ENCODE results near the gene TMEM88.
A peak's percentile ranks its signal among the peaks of the same experiment; 100 is the strongest.

TMEM88 gene

DNA sequence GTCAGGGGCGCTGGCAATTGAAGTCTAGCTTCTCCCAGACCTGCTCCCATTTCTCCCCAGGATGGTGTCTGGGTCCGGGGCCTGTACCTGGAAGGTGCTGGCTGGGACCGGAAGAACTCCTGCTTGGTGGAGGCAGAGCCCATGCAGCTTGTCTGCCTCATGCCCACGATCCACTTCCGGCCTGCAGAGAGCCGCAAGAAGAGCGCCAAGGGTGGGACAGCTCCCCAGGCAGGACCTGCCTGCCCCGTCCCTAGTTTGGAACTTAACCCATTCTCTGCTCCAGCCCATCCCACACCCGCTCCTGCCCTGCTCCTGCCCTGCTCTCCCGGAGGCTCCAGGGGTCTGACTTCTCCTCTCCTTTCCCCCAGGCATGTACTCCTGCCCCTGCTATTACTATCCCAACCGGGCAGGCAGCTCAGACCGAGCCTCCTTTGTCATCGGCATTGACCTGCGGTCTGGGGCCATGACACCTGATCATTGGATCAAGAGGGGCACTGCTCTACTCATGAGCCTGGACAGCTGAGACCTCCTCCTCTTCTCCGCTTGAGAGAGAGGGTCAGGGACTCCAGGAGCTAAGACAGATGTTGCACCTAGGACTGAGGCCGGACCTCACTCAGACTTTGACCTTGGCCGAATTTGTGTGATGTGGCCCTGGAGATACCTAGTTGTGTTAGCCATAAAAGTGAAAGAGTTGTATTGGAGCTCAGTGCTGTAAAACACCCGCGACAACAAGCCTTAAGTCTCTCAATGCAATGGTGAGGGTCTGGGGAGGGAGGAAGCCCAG is 21.7 kb upstream of the TMEM88 start:
- DNase-seq: no peak

DNA sequence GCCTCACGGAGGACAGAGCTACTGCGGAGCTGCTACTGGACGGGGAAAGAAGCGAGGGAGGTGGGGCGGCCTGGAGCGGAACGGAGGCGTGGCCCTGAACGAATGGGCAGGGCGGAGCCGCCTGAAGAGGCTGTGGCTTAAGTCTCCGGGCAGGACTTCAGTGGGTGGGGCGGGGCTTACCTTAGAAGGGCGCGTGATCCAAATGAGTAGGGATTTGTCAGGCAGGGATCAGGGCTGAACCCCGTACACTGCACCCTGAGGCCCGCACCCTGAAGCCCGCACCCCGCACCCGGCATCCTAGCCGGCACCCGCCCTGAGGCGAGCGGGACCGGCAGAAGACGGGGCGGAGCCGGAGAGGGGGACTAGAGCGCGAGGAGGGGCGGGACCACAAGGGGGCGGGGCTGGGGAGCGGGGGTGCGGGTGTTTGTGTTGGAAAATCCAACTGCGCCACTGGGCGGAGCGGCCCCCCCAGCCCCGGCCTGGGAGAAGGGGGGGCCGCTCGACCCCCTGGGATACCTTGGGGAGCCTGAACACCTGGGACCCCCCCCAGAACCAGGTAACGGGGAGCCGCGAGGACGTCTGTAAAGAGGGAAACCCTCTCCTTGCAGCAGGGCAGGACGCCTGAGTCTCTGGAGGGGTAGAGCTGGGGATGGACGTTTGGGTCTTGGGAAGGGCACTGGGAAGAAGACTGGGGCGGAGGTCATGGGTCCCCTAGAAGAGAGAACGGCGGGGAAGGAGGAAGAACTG is 20.9 kb upstream of the TMEM88 start, which contains the start of gene KDM6B:
Gene KDM6B (plus strand): TSS at position 423 of the 747 bp plus-strand sequence. CDS start 11,338 bp downstream, outside the sequence.
- DNase-seq: peak; percentile 91 to 92

DNA sequence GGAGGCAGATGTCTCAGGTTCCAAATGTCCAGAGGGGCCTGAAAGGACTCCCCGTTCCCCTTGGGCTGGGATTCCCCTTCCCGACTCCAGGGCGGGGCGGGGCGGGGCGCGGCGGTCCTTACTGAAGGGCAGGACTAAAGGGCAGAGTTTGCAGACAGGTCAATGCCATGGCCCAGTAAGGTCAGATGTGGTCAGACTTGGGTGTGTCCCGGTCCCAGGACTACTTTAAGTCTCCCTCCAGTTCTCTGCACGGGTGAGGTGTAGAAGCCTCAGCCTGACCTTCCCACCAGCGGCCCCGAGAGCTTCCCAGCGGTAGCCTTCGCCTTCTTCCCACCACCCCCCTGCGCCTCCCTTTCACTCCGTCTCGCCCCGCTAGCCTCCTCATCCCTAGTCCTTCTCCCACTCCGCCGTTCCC is 20.3 kb upstream of the TMEM88 start:
- DNase-seq: peak; percentile 84 to 91

DNA sequence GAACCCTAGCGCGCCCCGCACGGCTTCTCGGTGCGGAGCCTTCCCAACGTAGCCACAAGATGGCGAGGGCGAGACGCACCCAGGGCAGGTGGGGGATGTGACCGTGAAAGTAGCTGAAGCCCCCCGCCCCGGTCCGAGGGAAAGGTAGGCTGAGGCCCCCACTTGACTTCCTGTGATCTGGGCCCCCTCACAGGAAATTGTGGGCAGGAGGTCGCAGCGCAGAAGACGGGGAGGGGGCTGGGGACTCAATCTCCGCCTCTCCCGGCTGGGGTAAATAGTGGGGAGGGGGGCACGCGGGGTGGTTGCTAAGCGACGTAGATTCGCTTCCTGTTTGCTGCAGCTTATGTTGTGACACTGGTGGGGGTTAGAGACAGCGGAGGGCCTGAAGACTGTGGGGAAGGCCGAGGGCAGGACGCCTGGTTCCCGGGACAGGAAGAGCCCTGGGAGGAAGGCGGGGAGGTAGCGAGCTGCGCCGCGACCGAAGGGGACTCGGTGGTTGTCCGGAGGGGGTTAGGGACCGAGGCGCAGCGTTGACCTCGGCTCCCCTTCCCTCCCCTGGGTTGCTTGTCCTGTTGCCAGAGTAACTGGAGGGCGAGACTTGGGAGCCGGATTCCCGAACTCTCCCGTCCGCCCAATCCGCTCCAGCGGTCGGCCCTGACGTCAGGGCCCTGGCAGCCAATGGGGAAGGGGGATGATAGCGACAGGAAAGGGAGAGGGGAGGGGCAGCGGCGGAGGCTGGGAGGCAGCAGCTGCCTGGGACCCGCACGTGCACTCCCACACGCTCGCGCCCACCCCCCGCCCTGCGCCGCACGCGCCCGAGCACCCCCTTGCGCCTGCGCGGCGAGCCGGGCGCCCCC is 19.7 kb upstream of the TMEM88 start:
- peak; percentile 90 to 93 for DNase-seq

DNA sequence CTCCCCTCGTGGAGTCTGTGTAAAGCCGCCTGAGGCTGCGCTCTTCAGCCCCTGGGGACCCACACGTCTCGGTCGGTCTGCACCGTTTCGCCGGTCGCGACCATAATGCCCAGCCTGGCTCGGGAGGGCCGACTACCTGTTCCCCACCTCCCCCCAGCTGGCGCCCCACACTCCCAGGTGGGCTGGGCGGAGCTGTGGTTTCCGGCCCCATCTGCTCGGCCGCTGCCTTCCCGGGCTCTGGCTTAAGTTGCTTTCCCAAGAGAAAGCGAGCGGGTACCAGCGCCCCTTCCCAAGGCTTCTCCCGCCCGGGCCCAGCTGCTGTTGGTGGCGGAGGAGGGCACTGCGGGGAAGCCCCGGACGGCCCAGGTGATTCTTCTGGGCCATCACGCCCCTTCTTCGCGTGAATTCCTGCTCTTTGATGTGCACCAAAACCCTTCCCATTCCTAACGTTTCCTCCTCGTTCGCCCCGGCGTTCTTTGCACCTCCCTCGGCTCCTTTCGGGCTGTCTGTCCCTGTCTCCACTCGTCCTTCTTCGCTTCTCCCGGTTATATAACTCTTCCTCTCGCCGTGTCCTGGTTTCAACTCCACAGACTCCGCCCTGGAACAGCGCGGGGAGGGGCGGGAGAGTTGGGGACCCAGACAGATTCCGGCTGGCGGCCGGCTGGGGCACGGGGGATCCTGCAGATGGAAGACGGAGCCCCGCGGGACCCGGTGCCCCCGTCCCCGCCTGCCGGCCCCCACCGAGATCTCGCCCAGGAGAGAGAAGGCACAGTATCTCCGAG is 18.9 kb upstream of the TMEM88 start:
- peak in 1 of 2 donors; percentile 36 for DNase-seq

DNA sequence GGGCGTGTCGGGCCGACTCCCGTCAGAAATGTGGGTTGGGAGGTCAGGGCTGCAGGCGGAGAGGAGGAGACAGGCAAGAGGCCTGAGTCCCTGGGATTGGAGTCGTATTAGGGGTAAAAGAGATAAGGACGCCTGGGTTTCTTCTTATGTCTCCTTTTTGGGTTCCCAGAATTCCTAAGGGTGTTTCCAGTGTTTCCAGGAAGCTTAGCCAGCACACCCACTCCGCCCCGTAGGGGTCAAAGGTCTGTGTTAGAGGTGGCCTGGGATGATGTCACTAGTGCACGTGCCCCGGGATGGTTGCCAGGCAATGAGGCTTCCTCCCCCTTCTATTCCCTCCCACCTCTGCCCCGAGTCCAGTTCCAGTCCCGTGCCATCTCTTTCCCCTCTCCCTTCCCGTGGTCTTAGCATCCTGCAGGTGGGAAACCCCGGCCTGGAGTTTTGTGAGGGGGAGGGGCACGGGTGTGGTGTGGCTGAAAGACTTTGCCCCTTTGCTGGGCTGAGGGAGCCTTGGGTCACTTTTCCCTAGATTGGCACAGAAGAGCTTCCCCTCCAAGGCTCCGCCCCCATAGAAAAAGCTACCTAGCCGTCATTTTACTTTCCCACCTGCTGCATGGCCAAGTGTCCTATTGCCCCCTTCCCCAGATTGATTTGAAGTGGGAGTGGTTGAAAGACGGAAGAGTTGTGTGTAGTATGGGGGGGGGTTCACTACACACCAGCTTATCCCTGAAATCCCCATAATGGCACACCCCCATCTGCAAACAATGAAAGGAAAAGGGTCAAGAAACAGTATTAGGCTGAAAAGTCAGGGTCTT is 18.1 kb upstream of the TMEM88 start:
- DNase-seq: peak; percentile 91

DNA sequence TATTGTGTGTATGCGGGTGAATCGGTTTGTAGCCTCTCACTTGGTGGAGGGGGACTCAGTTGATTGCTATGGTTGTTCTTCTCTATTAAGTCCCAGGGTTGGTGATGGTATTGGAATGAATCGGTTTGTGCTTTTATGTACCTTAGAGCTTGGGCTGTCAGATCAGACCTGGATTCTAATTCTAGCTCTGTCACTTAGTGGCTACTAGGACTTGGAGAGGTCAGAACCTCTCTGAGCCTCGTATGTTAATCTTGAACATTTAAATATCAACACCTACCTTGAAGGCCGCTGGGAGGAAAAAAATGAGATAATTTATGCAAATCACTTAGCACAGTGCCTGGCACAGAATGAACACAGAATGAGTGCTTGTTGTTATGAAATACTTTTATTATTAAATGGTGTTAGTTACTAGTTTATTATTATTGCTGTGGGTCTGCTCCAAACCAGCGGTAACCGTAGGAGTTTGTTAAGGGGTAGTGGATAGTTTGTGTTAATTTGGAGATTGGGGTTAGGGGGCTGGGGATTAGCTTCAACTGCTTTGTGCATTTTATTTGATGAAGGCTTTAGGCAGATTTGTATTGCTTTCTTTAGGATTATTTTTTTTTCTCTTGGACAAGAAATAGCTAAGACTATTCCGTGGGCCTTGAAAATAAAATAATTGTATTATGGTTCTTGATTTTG is 17.3 kb upstream of the TMEM88 start:
- peak; percentile 65 to 70 for DNase-seq

DNA sequence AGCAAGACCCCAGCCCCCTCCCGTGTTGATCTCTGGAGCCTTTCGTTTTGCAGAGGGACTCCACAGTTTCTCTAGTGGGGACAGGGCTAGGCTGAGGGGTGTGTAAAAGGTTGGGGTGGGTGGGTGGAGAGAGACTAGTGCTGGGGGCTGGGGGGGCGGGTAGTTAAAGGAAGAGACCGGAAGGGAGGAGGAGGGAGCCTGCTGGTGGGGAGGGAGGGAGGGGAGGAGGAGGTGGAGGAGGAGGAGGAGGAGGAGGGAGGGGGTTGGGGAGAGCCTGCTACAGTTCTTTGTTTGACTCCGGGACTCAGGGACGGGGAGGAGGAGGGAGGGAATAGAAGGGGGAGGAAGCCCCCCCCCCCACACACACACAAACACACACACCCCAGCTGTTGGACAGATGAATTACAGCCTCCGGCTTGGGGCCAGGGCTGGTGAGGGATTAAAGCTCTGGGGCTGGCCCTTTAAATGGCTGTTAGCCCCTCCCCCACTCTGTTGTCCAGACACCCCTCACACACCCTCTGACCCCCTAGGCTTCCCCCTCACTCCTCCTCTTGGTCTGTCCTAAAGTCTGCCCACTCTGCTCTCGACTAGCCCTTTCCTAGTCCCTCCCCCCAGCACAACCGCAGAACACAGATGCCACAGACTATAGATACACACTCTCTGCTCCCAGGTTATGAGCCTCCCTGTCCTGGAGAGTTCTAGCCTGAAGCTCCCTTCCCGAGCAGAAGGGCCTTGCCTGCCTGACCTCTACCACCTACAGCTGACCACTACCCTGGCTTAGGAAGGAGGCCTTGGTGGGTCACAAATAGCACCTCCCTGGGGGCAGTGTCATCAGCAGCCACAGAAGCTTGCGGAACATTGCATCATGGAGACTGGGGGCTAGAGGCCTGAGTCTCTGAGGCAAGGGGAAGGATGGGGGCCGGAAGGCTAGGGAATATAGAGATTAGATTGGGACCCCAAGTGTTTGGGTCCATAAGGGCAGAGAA is 16.5 kb upstream of the TMEM88 start:
- peak; percentile 17 to 23 for DNase-seq

DNA sequence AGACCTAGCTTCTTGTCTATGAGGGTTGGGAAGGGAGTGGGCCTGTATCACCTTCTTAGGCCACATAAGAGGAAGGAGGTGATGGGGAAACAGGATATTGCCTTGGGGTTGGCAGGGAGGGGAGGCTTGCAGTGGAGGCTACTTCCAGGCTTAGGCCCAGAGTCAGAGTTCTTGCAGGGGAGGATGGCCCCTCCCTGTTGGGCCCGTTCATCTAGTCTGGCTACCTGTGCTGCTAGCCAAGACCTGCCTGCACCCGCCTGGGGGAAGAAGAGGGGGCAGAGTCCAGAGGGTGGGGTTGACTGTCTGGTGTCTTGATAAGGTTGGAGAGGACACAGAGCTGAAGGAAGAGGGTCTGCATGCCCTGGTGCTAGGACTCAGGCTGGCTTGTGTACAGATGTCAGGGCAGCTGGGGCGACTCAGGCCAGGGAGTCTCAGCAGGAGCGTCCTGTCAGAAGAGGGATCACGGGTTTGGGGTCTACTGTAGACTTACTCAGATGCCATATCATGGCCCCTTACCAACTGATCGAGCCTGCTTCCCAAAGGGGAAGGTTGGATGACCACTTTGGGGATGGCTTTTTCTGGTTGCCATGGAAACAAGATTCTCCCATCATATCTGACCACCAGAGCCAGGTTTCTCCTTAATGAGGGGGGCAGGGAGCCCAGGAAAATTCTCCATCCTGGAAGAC is 15.5 kb upstream of the TMEM88 start:
- DNase-seq: peak; percentile 50 to 66

DNA sequence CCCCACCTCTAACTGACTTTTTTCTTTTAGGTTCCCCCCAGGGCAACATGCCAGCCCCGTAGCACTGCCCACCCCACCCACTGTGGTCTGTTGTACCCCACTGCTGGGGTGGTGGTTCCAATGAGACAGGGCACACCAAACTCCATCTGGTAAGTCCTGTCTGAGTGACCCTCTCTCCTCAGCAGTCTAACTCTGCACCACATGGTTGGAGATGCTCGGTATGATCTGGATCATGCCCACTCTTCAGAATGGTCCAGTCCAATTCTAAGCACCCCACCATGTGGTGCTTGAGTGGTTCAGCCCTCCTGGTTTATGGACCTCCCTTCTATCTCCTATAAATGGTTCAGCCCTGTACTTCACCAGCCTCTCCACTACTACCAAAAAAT is 15.0 kb upstream of the TMEM88 start:
- DNase-seq: peak; percentile 17 to 25

DNA sequence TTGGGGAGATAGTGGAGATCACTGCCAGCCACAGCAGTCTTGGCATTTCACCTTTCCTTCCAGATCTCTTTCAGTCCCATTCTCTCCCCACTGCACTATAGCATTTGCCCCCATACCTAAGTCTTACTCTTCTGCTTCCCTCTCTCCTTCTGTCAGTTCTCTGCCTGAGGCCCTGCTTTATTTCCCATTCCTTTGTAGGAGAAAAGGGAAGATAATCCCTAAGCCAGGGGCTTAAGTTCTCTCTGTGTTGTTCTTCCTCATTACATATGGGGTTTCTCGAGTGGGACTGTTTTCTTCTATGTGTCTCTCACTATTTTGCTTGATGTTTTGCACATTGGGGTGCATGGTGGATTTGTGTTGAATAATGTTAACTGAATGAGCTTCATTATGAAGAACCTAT is 14.4 kb upstream of the TMEM88 start:
- no peak for DNase-seq

DNA sequence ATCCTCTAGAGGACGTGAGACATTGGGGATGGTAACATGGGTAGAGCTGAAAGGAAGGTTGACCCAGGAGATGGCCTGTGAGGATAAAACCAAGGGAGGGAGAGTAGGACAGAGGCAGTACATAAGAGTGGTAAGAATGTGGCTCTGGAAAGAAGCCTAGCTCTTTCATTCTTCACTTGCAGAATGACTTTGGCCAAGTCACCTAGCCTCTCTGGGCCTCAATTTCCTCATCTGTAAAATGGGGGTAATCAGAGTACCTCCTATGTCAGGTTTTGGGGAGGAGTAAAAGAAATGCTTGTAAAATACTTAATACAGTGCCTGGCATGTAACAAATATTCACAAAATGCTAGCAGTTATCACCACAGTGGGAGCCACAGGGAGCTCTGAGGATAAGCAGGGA is 14.0 kb upstream of the TMEM88 start:
- DNase-seq: no peak

DNA sequence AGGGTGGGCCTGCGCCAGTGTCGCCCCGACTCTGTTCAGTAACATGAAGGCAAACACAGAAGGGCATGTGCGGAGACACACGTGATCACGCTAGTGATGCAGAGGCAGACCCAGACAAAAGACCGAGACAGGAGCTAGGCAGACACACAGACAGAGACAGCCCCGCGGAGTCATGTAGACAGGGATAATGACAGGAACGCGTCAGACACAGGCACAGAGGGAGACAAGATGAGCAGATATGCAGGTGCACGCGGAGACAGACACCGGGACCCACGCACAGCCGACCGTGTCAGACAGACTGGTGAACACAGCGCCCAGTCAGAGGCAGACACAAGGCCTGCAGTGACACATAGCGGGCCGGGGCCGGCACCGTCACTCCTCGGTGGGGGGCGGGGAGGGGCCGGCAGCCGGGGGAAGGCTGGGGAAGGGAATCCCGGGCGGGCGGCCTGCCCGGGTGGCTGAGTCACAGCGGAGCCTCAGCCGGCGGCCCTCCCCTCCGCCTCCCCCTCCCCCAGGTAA is 13.4 kb upstream of the TMEM88 start:
- DNase-seq: peak; percentile 87 to 89

DNA sequence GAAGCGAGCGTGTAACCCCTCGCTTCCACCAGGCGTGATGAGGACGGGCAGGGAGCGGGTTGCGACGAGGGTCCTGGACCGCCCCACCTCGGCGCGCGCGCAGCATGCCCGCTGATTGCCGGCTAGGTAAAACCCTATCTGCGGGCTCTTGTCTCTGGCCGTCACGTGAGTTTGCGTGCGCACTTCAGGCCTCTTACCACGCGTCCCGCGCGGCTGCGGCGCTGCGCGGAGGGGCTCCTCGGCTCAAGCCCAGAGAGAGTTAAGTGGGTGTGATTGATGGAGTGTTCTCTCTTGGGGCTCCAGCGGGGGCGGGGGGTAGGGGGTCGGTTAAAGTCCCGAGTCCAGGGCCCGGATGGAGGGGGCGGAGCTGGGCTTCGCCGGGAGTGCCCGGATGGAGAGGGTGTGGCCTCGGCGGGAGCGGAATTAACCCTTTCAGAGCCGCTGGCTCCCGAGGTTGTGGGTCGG is 12.9 kb upstream of the TMEM88 start:
- peak; percentile 91 to 96 for DNase-seq

DNA sequence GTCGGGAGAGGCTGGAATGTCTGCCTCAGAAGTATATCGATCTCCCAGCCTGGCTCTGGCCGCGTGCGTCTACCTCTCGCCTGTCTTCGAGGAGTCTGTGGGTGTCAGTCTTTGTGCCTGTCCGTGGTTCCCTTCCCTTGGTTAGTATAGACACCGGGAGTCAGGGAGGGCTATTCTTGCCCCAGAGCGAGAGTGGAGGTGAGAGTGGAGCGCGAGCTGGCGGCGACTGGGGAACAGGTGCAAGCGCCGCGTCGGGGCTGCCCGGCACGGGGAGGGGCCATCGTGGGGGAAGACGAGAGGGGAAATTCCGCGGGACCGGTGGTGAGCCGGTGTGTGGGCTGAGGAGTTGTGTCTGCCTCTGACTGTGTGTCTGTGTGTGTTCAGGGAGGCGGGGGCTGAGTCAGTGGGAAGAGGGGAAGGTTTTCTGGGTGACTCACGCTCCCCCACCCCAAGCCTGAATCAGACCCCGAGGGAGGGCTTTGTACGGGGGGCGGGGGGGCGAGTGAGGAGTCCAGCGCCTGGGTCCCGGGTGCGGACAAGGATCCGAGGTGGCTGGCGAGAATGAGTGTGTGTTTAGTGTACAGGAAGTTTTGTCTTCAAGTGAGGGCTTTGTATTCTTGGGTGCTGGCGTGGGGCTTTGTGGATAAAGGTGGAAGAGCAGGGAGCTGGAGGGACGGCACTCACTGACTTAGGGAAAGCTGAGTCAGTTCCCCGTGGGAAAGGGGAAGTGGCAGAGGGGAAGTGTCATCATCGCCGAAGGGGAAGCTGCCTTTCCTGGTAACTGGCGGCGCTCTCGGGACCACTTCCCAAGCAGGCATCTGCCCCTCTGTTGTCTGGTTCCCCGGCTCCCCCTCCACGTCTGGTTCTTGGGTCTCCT is 12.2 kb upstream of the TMEM88 start:
- peak; percentile 97 to 99 for DNase-seq

DNA sequence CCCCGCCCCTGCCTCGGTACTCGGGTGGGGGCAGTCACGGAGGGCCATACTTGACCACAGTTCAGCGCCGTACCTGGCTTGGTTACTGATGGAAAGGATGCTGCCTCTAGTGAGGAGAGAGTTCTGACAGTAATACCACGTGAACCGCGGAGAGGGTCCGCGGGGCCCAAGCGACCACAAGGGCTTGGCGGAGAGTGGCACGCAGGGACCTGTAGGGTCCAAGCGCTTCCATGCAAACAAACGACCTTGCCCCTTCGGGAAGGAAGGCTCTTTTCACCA is 11.7 kb upstream of the TMEM88 start:
- no peak for DNase-seq

DNA sequence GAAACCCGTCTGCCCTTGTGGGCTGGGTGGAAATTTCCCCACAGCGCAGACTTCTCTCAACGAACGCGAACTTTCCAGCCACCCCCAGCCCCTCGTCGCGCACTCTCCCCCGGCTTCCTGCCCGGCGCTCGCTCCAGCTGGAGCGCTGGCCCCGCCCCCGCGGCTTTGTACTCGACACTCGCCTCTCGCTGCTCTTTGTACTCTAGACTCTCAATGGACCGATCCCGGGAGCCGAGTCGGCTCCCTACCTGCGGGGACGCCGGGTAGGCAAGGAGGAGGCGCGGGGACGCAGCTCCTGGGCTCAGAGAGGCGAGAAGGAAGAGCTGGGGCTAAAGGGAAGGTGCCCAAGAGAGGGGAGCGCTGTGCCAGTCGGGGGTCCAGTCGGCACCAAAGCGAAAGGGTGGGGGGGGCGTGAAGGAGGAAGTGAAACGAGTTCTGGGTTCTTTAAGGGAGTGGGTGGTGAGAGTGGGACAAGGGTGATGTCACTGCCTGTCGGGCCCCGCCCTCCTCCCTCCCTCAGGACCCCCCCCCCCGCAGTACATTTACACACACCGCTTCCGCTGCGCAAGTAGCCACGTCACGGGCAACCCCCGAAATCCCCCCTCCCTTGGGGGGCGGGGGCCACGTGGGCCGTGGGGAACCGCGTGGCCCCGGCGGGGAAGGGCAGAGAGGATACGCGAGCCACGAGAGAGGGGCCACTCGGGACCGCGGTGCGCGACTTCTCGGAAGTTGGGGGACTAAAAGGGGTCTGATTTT is 11.2 kb upstream of the TMEM88 start:
- DNase-seq: peak; percentile 96 to 98

Measured in inflammatory macrophage treated with lipopolysaccharide for 1 hour (primary cell).